ENCODE results near the gene DNASE2. TPM values are rescaled to one million over a fixed set of nuclear protein-coding genes. Genes with fewer than 3 reads are reported as not detected.

Gene DNASE2, protein sequence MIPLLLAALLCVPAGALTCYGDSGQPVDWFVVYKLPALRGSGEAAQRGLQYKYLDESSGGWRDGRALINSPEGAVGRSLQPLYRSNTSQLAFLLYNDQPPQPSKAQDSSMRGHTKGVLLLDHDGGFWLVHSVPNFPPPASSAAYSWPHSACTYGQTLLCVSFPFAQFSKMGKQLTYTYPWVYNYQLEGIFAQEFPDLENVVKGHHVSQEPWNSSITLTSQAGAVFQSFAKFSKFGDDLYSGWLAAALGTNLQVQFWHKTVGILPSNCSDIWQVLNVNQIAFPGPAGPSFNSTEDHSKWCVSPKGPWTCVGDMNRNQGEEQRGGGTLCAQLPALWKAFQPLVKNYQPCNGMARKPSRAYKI
- total RNA-seq, result 61.0 TPM
- long read RNA-seq, transcript DNASE2-201 (6 exons, 1,955 nt), result major isoform, 109 of 169 reads
- long read RNA-seq, partial matches to known transcripts, result 50 of 169 reads
- long read RNA-seq, other reads (novel, unspliced or antisense), result 5 of 169 reads

DNA sequence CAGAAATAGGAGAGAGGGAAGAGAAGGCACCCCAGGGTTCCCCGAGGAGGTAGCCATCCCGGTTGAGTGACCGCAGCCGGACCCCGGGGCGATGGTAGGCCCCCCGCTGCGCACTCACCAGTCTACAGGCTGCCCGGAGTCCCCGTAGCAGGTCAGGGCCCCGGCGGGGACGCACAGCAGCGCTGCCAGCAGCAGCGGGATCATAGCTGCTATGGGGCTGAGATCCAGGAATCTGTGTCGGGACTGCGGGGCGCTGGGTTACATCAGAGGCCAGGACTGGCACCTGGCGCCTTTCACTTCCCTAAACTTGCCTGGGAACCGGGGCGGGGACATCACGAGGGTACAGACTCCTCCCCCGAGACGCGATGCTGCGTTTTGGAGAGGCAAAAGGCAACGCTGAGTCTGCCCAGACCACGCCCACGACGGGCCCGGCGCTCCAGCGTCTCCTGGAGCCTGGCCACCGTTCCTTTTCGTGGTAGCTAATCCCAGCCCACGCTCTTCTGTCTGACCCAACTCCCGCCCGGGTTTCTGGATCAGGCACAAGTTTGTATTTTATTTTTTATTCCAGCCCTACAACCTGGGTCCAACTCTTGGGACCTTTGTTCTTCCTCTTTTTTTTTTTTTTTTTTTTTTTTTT lies at the start of gene DNASE2:
Gene DNASE2, minus strand, starts transcription at position 278 of the 637 bp plus-strand sequence. Its CDS starts 74 bp downstream, at position 204.
- ATAC-seq (peak; percentile 91), DNase-seq (peak; percentile 99)
- Histone ChIP-seq H3K9me3 (no peaks in the 10 kb centered on the region), H3K27me3 (peaks cover 12% of the 10 kb centered on the region), H3K36me3 (peaks cover 17% of the 10 kb centered on the region), H3K4me3 (peak within 1 kb of the TSS; percentile 84), H3K27ac (peak within 1 kb of the TSS; percentile 87), H3K4me1 (peaks cover 17% of the 10 kb centered on the region)
- TF ChIP-seq, protein P1, sequence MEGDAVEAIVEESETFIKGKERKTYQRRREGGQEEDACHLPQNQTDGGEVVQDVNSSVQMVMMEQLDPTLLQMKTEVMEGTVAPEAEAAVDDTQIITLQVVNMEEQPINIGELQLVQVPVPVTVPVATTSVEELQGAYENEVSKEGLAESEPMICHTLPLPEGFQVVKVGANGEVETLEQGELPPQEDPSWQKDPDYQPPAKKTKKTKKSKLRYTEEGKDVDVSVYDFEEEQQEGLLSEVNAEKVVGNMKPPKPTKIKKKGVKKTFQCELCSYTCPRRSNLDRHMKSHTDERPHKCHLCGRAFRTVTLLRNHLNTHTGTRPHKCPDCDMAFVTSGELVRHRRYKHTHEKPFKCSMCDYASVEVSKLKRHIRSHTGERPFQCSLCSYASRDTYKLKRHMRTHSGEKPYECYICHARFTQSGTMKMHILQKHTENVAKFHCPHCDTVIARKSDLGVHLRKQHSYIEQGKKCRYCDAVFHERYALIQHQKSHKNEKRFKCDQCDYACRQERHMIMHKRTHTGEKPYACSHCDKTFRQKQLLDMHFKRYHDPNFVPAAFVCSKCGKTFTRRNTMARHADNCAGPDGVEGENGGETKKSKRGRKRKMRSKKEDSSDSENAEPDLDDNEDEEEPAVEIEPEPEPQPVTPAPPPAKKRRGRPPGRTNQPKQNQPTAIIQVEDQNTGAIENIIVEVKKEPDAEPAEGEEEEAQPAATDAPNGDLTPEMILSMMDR (IDR thresholded peaks at IDR 0.05), result no peak
- intact Hi-C loops (cut with DNase I), result no loop called here

DNA sequence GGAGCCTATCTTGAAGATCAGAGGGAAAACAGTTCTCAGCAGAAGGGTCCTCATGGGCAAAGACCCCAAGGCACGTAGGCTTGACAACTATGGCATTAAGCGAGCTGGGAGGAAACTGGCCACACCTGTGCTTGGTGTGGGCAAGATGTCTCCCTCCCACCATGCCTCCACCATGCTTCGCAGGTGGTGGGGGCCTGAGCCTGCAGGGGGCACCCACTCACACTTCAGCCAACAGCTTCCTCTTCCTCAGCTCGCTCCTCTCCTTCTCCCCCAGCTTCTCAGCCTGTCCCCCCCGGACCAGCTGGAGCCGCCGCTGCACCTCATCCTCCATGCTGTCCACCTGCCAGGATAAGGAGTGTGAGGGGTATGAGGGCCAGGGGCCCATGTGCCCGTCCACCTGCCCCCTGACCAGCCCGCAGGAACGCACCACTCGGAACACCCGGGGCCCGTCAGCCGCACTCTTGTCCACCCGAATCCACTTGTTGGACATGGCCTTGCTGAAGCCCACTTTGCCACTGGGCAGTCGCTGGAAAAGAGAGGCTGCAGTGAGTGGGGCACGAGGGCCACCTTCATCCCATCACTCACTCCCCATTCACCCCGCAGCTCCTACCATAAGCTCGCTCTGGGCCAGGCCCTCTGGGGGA lies 48.9 kb upstream of the DNASE2 start:
- TF ChIP-seq, protein P1 (IDR thresholded peaks at IDR 0.05), result no peak
- Histone ChIP-seq H3K4me3 (no peak overlapping the region), H3K27ac (no peak overlapping the region), H3K9me3 (no peaks in the 10 kb centered on the region), H3K36me3 (peaks cover 54% of the 10 kb centered on the region), H3K27me3 (no peaks in the 10 kb centered on the region), H3K4me1 (peaks cover 14% of the 10 kb centered on the region)
- intact Hi-C loops (cut with DNase I), result no loop called here
- ATAC-seq, result no peak
- DNase-seq, result no peak

DNA sequence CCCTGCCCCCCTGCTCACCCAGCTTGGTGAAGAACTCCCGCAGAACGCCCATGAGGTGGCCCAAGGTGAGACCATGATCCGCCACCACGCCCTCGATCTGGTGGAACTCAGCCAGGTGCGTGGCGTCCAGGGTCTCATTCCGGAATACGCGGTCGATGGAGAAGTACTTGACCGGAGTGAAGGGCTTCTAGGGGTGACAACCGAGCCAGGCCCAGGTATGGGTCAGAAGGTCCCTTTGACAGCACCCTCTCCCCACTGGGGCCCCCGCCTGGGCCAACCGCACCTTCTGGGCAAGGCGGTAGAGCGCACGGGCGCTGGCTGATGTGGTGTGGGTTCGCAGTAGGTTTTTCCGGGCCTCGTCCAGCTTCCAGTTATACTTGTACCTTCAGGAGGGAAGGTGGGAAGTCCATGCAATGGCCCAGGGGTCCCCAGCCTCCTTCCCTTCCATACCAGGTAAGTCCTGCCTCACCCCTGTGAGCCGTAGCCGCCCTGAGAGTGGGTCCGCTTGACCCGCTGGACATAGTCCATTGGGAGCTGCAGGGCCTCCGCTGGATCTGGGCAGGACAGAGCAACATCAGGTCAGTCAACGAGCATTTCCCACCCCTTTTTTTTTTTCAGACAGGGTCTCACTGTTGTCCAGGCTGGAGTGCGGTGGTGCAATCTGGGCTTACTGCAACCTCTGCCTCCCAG lies 43.5 kb upstream of the DNASE2 start:
- intact Hi-C loops (cut with DNase I), result no loop called here
- no peak overlapping the region for H3K27ac ChIP-seq
- no peak overlapping the region for H3K4me3 ChIP-seq
- ATAC-seq (peak; percentile 13), DNase-seq (no peak)
- no peaks in the 10 kb centered on the region for H3K9me3 ChIP-seq
- TF ChIP-seq, protein P1 (IDR thresholded peaks at IDR 0.05), result no peak
- no peaks in the 10 kb centered on the region for H3K4me1 ChIP-seq
- no peaks in the 10 kb centered on the region for H3K27me3 ChIP-seq
- H3K36me3 ChIP-seq, result peaks cover 75% of the 10 kb centered on the region

DNA sequence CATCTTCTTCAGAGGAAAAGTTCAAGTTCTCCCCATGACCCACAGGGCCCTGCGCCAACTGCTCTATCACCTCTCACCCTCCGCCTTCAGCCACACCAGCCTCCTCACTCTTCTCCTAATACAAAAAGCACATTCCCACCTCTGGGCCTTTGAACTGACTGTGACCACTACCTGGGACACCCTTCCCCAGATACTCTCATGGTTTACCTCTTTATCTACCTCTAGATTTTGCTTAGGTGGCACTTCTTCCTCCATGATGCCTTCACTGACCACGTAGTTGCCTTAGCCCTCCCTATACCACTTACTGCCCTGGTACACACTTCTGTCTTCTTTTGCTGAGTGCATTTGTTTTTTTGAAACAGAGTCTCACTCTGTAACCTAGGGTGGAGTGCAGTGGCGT lies 41.7 kb upstream of the DNASE2 start:
- Histone ChIP-seq H3K9me3 (no peaks in the 10 kb centered on the region), H3K4me1 (peaks cover 5% of the 10 kb centered on the region), H3K36me3 (peaks cover 57% of the 10 kb centered on the region), H3K27me3 (no peaks in the 10 kb centered on the region), H3K27ac (no peak overlapping the region), H3K4me3 (no peak overlapping the region)
- no peak for DNase-seq
- intact Hi-C loops (cut with DNase I), result no loop called here
- ATAC-seq, result no peak
- TF ChIP-seq, protein P1 (IDR thresholded peaks at IDR 0.05), result no peak

DNA sequence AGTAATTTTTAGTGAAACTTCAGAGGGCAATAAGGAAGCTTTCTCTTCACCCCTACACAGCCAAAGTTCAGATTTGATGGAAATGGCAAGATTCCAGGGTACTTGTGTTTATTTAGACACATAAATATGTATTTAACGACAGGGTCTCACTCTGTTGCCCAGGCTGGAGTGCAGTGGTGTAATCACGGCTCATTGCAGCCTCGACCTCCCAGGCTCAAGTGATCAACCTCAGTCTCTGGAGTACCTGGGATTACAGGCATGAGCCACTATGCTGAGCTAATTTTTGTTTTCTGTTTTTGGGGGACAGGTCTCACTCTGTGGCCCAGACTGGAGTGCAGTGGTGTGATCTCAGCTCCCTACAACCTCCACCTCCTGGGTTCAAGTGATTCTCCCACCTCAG lies 39.8 kb upstream of the DNASE2 start:
- Histone ChIP-seq H3K4me3 (no peak overlapping the region), H3K36me3 (peaks cover 40% of the 10 kb centered on the region), H3K27ac (no peak overlapping the region), H3K4me1 (peaks cover 5% of the 10 kb centered on the region), H3K9me3 (no peaks in the 10 kb centered on the region), H3K27me3 (no peaks in the 10 kb centered on the region)
- TF ChIP-seq, protein P1 (IDR thresholded peaks at IDR 0.05), result no peak
- DNase-seq (no peak), ATAC-seq (no peak)
- intact Hi-C loops (cut with DNase I), result no loop called here

All from upper lobe of right lung (tissue), 1 donor.